NCI-H128 (cell line): Measurements from ENCODE around the gene DIAPH3.

Experiments used
- DNase-seq: peaks from one replicate; lab custom pipeline; 2025; ENCODE audit not compliant: unreplicated experiment; lab: John Stamatoyannopoulos, UW

The DIAPH3 gene

DNA sequence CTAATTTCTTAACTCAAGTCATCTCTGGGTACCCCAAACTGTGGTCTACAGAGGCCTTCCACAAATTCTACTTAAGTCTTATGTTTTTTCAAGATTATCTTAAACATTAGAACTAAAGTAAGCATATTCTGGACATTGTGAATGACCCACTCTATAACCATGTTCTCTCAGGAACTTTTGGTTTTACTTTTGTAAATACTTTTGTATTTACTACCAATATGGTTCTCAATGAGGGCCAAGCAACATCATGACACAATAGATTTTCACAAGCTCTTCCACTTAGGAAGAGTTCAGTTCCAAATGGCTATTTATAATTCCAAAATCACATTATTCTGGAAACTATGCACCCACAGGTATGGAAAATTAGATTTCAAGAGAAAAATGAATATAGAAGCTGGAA is 10.8 kb downstream of the DIAPH3 start:
- no peak for DNase-seq

DNA sequence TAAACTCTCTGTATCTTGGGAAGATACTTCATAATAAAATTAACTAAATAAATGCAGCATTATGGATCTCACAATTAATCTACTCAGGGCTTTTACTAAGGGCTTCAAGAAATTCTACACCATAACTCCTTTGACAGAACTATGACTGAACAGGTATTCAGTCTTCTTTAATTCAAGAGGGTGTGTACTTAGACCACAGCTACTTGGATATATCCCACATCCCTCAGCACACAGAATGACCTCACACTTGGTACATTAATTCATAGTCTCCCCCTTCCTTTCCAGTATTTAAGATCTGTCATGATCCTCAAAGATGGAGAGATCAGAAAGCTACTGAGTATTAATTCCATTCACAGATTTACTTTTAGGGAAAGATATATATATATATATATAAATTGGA is 11.6 kb downstream of the DIAPH3 start:
- no peak for DNase-seq

DNA sequence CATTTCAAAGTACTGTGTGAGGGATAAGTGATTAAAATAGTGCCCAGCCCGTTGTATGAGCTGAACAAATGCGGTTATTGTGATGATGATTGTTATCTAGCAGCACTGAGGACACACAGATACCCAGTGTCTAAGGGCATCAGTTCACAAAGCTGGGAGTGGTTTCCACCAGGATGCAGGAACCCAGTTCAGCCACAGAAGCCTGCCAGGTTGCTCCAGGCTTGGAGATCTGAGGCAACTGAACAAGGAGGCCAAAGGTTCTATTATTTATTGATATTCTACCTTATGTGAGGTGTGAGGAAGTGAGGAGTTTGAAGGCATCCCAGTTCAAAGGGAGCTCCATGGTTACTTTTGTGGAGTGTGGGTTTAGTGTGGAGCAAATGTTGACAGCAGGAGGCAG is 13.2 kb downstream of the DIAPH3 start:
- no peak for DNase-seq

DNA sequence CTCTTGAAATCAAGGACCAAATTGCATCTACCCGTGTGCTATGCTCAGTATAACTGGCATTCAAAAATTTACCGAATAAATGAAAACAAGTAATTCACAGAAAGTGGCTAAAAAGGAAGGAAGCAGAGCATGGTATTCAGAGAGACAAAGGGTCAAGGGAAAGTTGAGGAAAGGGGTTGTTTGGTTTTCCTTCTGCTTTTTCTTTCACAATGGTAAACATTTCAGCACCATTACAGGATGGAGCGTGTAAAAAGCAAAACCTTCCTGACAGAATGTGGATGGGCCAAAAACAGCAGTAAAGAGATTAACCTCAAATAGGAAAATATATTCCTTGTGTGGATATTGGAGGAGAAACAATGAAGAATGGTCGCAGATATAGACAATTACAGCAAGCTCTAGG is 14.8 kb downstream of the DIAPH3 start:
- no peak for DNase-seq

DNA sequence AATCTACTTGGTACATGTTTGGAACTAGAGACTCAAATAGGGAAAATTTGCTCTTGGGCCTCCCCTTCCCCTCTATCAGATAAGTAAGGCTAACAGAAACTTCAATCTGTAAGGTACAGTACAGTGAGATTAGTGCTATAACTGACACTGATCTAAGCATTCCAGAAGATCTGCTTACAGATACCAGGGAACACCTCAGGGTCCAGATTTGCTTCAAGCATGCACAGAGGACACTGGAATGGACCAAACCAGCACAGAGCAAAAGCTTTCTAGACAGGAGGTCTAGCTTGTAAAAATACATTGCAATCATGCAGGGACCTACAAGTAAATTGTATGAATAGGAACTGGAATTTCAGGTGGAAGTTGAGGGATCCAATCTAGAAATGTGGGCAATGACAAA is 16.4 kb downstream of the DIAPH3 start:
- DNase-seq: no peak

DNA sequence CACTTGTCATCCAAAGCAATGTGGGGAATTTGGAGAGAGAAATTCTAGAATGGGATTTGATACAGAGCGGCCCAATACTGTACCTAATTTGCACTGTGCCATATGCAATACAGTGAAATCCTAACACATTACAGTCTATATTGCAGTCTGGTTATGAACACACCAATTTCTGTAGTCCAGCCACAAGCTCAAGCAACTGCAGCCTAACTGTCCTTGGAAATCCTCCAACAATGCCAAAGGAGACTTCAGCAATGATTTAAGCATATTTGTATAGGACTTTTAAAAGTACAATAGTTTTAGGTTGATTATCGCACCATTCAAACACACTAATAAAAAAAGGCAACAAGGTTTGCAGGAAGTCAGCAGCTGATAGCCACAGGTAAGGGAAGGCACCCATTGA is 17.3 kb downstream of the DIAPH3 start:
- DNase-seq: no peak

DNA sequence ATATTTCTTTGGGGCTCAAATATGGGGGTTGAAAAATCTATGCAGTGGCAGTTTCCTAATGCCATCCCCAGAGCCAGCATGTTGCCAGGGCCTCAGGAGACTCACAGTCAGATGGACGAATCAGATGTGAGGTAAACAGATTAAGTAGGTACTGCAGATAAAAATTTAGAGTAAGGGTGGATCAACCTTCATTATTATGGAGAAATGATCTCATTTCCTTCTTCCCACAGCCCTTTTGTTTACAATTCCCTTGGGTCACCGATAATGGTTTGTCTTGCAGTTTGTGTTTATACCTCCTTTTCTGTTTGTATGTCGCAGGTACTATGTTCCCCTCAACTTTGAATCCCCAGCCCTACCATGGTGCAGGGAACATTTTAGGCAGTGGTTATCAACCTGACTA is 20.0 kb downstream of the DIAPH3 start:
- no peak for DNase-seq

DNA sequence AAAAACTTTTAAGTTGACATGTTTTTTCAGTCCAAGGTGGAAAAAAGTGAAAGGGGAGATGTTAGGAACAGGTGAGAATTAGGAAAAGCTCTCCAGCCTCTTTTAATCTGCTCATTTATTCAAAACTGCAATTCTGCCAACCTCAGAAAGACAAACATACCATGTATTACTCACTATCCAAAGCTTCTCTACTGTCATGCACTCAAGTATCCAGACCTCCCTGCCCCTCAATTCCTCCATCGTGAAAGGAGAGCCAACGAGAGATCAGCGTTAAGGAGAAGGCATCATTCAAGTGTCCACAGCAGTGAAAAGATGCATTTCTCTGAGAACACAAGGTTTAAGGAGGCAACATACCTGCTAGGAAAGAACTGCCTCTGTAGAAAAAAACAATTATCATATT is 24.5 kb downstream of the DIAPH3 start:
- no peak for DNase-seq

DNA sequence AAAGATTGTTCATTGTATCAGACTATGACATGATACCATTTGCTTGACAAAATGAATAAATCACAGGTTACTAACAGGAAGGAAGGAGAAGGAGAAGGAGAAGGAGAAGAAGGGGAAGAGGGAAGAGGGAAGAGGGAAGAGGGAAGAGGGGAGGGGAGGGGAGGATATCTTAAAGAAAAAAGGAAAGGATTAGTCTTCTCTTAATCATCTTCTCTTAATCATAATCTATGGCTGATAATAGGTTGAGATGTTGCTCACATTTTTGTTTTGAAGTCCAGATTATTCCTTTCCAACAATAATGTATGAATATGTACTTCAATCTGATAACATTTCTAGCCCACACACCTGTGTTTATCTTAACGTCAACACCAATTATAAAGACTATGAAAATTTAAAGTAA is 25.1 kb downstream of the DIAPH3 start:
- DNase-seq: no peak

DNA sequence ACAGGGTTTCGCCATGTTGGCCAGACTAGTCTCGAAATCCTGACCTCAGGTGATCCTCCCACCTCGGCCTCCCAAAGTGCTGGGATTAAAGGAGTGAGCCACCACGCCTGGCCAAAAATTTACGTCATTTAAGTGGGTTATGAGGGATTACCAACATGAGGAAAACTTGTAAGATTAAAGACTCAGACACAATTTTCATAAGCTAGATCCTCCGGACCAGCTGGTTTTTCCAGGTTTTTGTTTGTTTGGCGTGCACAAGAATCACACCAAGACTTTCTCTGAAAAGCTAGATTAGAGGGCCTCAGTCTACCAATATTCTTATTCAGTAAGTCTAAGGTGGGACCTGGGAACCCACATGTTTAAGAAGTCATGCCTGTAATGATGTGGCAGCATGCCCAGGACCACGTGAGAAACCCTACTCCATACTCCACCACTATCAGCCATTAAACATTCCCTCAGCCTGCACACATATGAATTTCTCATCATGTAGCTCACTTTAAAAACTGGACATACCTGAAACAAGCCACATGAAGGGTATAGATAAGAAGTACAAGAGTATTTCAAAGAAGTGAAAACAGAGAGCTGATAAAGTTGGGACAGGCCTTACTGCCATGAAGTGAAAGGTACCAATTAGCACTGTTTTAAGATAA is 25.7 kb downstream of the DIAPH3 start:
- DNase-seq: no peak

DNA sequence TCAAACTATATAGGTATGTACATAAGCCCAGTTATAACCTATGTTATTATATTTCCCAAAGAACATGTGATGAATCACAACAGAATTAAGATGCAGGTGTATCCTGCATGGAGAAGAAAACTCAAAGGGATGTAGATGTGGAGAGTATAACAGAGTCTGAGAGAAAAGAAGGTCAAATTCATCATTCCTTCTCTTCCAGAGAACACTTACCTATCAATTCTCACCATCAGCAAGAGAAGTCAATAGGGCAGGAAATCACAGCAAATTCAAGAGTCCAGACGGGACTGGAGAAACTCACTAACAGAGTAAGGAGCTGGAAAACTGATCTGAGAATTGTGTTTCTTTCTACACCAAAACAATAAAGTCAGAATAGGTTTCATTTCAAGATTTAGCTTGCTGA is 28.4 kb downstream of the DIAPH3 start:
- no peak for DNase-seq

DNA sequence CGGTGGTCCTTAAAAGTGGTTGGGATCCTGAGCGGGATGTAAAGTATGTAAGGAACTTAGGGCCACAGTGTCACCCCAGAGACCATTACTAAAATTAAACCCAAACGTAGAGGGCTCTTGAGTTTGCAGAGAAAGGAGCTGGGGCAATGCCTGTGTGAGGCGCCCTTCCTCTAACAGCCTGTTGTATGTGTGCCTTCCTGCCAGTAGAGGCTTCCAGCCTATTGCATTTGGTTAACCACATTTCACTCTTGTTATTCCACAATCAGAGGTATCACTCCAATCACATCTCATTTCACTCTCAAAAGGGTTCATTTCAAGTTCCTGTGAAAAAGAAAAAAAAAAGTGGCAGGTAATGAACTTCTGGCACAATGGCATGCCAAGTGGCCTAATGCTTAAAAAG is 29.4 kb downstream of the DIAPH3 start:
- DNase-seq: no peak

DNA sequence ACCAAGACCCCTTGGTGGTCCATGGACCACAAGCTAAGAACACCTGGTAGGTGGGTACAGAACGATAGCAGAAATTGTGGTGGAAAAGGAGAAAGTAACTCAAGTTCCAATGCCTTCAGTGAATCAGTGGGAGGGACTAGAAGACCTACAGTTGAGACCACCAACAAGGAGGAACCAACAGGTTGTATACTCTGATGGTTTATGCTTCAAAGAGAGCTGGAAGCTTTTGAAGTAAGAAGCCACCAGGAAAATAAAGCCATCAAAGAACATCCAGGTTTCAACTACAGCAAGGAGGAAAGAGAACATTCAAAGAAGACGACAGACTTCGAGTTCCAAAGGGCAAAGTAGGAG is 42.4 kb downstream of the DIAPH3 start:
- DNase-seq: no peak

DNA sequence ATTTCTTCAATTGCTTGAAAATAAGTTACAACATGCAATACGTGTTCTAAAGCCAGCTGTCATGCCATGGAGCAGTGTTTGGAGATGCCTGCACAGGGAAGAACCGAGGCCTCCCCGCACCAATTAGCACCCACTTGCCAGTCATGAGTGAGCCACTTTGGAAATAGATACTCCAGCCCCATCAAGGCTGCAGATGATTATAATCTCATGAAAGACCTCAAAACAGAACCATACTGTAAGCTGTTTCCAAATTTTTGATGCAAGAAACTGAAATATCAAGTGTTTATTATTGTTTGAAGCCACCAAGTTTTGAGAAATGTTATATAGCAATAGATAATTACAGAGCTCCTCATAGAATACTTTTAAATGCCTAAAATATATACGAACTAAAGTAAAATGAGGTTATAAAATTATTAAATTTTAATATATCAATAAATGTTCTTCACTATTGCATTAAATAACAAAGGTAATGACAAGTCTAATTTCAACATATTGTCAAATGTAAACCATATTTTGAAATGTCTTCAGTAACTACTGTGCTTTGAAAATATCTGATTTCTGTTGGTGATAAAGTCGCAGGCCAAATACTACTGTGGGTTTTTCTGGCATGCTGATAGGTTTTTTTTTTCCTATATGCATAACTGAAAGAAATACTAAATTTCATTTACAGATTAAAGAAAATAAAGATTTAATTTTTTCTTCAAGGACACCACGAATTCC is 43.0 kb downstream of the DIAPH3 start:
- DNase-seq: no peak

DNA sequence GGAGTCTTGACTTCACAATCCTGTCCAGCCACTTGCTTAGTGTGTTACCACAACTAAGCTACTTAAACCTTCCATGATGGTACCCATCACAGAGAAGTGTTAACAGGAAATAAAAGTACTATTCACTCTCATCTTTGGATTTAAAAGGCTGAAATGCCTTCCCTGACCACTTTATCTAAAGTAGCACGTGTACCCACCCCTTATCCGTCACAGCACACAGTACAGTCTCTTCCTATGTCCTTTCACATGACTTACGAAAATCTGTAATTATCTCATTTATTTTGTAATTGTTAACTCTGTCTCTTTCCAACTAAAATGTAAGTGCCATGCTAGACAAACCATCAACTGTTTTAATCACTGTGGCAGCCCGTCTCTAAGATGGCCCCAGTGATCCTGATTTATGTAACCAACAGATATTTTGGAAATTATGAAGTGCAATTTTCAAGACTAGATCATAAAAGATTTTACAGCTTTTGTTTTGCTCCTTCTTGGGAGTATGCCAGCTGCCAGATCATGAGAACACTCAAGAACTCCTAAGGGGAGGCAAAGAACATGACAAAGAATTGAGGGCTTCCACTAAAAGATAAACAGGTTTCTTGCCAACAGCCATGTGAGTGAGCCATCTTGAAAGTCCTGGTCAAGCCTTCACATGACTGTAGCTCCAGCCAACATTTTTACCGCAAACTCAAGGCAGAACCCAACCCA is 44.9 kb downstream of the DIAPH3 start:
- DNase-seq: no peak

DNA sequence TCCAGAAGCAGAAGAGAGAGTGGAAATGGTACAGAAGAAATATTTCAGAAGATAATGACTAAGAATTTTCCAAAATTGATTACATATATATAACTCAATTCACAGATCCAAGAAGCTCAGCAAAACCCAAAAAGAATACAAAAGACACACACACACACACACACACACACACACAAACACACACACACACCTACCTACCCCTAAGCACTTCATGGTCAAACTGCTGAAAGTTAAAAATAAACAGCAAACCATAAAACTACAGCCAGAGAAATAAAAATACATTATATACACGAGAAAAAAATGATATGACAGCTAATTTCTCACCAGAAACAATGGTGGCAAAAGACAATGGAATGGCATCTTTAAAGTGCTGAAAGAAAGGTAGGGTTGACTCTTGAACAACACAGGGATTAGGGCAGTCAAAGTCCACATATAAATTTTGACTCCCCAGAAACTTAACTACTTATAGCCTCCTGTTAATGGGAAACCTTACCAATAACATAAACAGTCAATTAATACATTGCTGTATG is 49.2 kb downstream of the DIAPH3 start:
- no peak for DNase-seq

DNA sequence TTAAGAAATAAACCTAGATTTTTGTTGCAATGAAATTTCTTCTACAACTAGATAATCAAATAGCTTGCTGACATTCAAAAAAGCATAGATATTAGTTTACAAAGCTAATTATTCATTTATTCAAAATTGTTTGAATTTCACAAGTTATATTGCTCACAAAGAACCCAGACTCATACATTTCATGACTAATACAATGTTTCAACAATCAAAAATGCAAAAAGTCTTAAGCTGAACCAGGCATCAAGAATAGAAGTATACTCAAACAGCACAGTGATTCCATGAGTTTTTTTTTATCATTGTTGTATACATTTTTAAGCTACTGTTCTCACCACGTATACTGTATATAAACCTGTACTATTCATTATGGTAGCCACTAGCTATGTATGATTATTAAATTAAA is 51.0 kb downstream of the DIAPH3 start:
- DNase-seq: no peak

DNA sequence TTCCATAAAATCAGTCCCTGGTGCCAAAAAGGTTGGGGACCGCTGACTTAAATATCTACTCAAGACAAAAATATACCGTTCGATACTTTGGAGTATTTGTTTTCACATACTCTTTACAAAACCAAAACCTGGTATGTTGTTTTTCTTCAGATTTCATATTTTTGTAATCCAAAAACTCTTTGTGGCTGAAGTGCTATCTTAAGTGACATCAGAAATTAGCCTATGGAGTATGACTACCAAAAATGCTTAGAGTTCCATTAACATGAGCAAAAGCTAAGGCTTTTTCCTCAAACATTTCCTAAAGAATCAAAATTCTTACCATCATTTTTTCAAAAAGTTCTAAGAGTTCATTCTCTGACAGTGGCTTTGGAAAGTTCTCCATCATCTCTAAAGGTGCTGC is 52.0 kb downstream of the DIAPH3 start:
- DNase-seq: no peak

DNA sequence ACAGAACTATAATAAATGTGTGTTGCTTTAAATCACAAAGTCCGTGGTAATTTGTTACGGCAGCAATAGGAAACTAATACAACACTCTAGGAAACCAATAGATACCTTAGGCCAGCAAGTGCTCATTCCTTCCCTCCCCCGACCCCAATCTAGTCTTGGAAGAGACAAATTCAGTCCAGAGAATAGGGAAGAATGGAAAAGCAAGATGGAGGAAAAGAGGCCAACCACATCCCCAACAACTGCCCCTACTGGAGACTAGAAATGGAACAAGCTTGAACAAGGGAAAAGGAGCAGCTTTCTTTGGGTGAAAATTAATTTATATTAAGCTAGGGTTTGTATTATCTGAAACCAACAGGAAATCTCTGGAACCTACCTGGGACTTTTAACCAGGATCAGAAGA is 54.4 kb downstream of the DIAPH3 start:
- DNase-seq: no peak

DNA sequence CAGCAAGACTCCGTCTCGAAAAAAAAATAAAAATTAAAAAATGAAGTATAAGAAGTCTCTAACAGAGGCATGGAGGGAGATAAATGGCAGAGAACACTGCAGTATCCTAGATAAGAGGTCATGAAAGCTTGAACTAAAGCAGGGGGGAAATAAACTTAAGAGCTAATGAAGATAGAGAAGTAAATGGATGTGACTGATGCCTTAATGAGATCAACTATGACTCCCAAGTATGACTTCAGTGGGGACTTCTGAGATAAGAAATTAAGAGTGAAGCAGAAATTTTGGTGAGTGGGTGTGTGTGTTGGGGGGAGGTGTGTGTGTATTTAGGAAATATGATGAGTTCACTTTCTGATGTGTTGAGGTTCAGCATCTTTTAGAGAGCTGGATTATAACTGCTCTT is 55.1 kb downstream of the DIAPH3 start:
- DNase-seq: no peak

DNA sequence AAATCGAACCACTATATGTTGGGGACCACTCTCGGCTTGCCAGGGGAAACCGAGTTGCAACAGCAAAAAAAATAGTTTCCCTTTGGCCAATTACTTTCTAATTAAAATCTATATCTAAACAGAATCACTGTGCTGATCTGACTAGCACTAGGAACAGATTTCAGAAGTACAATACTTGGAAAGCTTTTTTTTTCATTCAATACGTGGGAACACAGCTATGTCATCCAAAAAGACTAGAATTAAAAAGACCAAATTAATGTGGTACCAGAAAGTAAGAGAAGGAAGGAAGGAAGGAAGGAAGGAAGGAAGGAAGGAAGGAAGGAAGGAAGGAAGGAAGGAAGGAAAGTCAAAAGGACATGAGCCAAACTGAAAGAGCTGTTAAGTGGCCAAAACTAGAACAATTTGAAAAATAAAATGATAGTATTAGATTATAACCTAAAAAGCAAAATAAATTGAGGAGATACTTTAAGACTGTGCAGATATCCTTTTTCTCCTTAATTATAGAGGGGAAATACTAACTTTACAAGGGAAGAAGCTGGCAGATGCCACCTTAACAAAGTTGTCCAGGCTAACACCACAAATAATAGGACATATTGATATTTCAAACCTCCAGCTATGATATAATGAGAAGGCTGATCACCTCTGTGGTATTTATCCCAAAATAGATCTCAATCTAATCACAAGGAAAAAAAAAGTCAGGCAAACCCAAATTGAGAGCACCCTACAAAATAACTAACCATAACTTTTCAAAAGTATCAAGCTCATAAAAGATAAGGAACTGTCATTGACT is 63.9 kb downstream of the DIAPH3 start:
- no peak for DNase-seq

DNA sequence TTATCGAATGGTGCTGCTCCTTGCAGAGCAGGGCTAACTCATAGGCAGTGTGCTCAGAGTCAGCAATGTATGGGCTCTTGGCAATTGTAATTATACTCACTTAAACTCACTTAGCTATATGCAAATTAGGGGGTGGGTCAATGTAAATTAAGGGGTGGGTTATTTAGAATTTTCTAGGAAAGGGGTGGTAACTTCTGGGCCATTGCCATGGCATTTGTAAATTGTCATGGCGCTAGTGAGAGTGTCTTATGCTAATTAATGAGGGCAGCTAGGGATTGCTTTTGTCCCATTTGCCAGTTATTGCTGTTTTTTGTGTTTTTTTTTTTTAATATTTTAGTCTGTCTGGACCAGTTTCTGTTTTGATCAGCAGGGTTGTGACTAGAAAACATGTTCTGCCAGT is 68.4 kb downstream of the DIAPH3 start:
- DNase-seq: no peak
